GM23248 (cell line): ENCODE data around the gene GFOD1. TPM values are rescaled to one million over a fixed set of nuclear protein-coding genes. Genes with fewer than 3 reads are reported as not detected.

Experiments
- DNase-seq: peaks from one replicate; pipeline ENCODE4 v3.0.0-alpha.2; 2015
- H2AFZ ChIP-seq: fragments of 200-600 bp; sonication (generic); 2 replicates; pipeline ENCODE4 v1.6.1; 2016; ENCODE audit warnings: antibody characterized with exemption
- H3F3A ChIP-seq: fragments of 200-600 bp; sonication (generic); 2 replicates; pipeline ENCODE4 v1.6.1; 2016; ENCODE audit warnings: mild to moderate bottlenecking, antibody characterized with exemption, mixed run types; ENCODE audit not compliant: insufficient read depth
- H3K27ac ChIP-seq: fragments of 200-600 bp; sonication (generic); 2 replicates; pipeline ENCODE4 v1.5.1; 2016; ENCODE audit warnings: mild to moderate bottlenecking
- H3K27me3 ChIP-seq: fragments of 200-600 bp; sonication (generic); replicated peaks from 2 replicates; pipeline ENCODE4 v1.6.1; 2016; ENCODE audit warnings: mild to moderate bottlenecking; ENCODE audit not compliant: insufficient read depth
- H3K36me3 ChIP-seq: fragments of 200-600 bp; sonication (generic); 2 replicates; pipeline ENCODE4 v1.6.1; 2016; ENCODE audit warnings: low read depth, mild to moderate bottlenecking
- H3K4me1 ChIP-seq: fragments of 200-600 bp; sonication (generic); 2 replicates; pipeline ENCODE4 v1.6.1; 2016; ENCODE audit warnings: mild to moderate bottlenecking; ENCODE audit not compliant: insufficient read depth
- H3K4me2 ChIP-seq: fragments of 200-600 bp; sonication (generic); one replicate; pipeline ENCODE4 v1.6.1; 2016; ENCODE audit warnings: mild to moderate bottlenecking; ENCODE audit not compliant: unreplicated experiment
- H3K4me3 ChIP-seq: fragments of 200-600 bp; sonication (generic); 2 replicates; pipeline ENCODE4 v1.5.1; 2016; ENCODE audit warnings: mild to moderate bottlenecking
- H3K79me2 ChIP-seq: fragments of 200-600 bp; sonication (generic); 2 replicates; pipeline ENCODE4 v1.6.1; 2016; ENCODE audit warnings: mild to moderate bottlenecking; ENCODE audit not compliant: insufficient read depth
- H3K9ac ChIP-seq: fragments of 200-600 bp; sonication (generic); 2 replicates; pipeline ENCODE4 v1.6.1; 2016; ENCODE audit warnings: mild to moderate bottlenecking
- H3K9me2 ChIP-seq: fragments of 200-600 bp; sonication (generic); 2 replicates; pipeline ENCODE4 v1.6.1; 2016; ENCODE audit warnings: mixed run types, mild to moderate bottlenecking, moderate library complexity; ENCODE audit not compliant: insufficient read depth
- H3K9me3 ChIP-seq: fragments of 200-600 bp; sonication (generic); one replicate; pipeline ENCODE4 v1.6.1; 2017; ENCODE audit warnings: low read depth
- H4K20me1 ChIP-seq: fragments of 200-600 bp; sonication (generic); 2 replicates; pipeline ENCODE4 v1.6.0; 2016; ENCODE audit not compliant: insufficient read depth
- EZH2 ChIP-seq: fragments of 200-600 bp; sonication (generic); IDR thresholded peaks from 2 replicates; pipeline ENCODE4 v1.6.1; 2018; ENCODE audit warnings: antibody characterized with exemption, mild to moderate bottlenecking; ENCODE audit not compliant: insufficient read depth, poor library complexity, severe bottlenecking
- EZH2phosphoT487 ChIP-seq: fragments of 200-600 bp; sonication (generic); IDR thresholded peaks from 2 replicates; pipeline ENCODE4 v1.6.1; 2018; ENCODE audit warnings: antibody characterized with exemption, moderate library complexity, mild to moderate bottlenecking, low read depth; ENCODE audit not compliant: insufficient read depth
- WGBS, 2 experiments: methylation state at CpG; one replicate each; pipeline ENCODE4 v1.1.6; 2015 to 2017; ENCODE audit warnings: low lambda C conversion rate in 2 of 2, low coverage in 1 of 2; ENCODE audit errors: missing lambda C conversion rate in 2 of 2; 5-methylcytosine and 5-hydroxymethylcytosine counted together
- in situ Hi-C: fragments of 300-500 bp; cut with MboI; formaldehyde crosslinking; loops from 2 replicates; pipeline ENCODE4 v1.15.0; 2020
- polyA plus RNA-seq: library from polyadenylated mRNA; unstranded; fragments of >200 nt; fragmentation: Nextera tagmentation; extraction: Ambion mirVana; gene quantifications from 2 replicates; pipeline ENCODE4 v1.2.1, GENCODE V29; 2016
- total RNA-seq: library from RNA; depleted of rRNA; stranded (reverse); fragments of >200 nt; shearing (Covaris generic); gene quantifications from 2 replicates; pipeline ENCODE4 v1.2.3, GENCODE V29; 2014

The GFOD1 gene
- total and polyA plus RNA-seq, 2 experiments from 2014 or later, result 0.84 to 0.97 TPM

- Histone ChIP-seq H3K9ac (no peak overlapping the region), H4K20me1 (no peaks in the 10 kb centered on the region), H3K27me3 (no peaks in the 10 kb centered on the region), H3K4me3 (no peak overlapping the region), H3K27ac (no peak overlapping the region), H3K36me3 (no peaks in the 10 kb centered on the region), H3K9me2 (no peaks in the 10 kb centered on the region), H3F3A (no peaks in the 10 kb centered on the region), H3K9me3 (no peaks in the 10 kb centered on the region), H3K79me2 (no peaks in the 10 kb centered on the region), H3K4me1 (peaks cover 10% of the 10 kb centered on the region), H2AFZ (no peak overlapping the region), H3K4me2 (no peak overlapping the region)
- 89 to 90% methylated on average over 7 of the region's 7 CpGs for WGBS, 2 experiments
- in situ Hi-C loops, result no loop called here
- DNase-seq, result no peak
- no peak for TF ChIP-seq EZH2phosphoT487
- no peak for TF ChIP-seq EZH2
Observed at GRCh38 chr6:13368079-13368730, 119.2 kb downstream of the GFOD1 start.

GRCh38 chr6:13367396-13367795 lies 120.0 kb downstream of the GFOD1 start:
- Histone ChIP-seq H3K9me2 (no peaks in the 10 kb centered on the region), H3K9ac (no peak overlapping the region), H3K27me3 (no peaks in the 10 kb centered on the region), H3K4me3 (no peak overlapping the region), H3K27ac (no peak overlapping the region), H3K36me3 (no peaks in the 10 kb centered on the region), H3K9me3 (no peaks in the 10 kb centered on the region), H3K4me2 (no peak overlapping the region), H3K4me1 (peaks cover 10% of the 10 kb centered on the region), H4K20me1 (no peaks in the 10 kb centered on the region), H3F3A (no peaks in the 10 kb centered on the region), H3K79me2 (no peaks in the 10 kb centered on the region), H2AFZ (no peak overlapping the region)
- no peak for TF ChIP-seq EZH2phosphoT487
- no peak for TF ChIP-seq EZH2
- 68% methylated on average over 3 of the region's 3 CpGs for WGBS, 2 experiments
- in situ Hi-C loops, result no loop called here
- DNase-seq, result no peak

- in situ Hi-C loops, result no loop called here
- H3K27ac ChIP-seq, result no peak overlapping the region
- no peaks in the 10 kb centered on the region for H3K9me2 ChIP-seq
- TF ChIP-seq EZH2phosphoT487, result no peak
- TF ChIP-seq EZH2, result no peak
- 97 to 98% methylated on average over 39 of the region's 39 CpGs for WGBS, 2 experiments
- H3K27me3 ChIP-seq, result no peaks in the 10 kb centered on the region
- no peaks in the 10 kb centered on the region for H3K79me2 ChIP-seq
- H3F3A ChIP-seq, result no peaks in the 10 kb centered on the region
- no peaks in the 10 kb centered on the region for H3K36me3 ChIP-seq
- H2AFZ ChIP-seq, result no peak overlapping the region
- peaks cover 10% of the 10 kb centered on the region for H3K4me1 ChIP-seq
- DNase-seq, result no peak
- no peaks in the 10 kb centered on the region for H3K9me3 ChIP-seq
- no peaks in the 10 kb centered on the region for H4K20me1 ChIP-seq
- no peak overlapping the region for H3K4me3 ChIP-seq
- no peak overlapping the region for H3K9ac ChIP-seq
- no peak overlapping the region for H3K4me2 ChIP-seq
Observed at GRCh38 chr6:13365320-13365719, 122.1 kb downstream of the GFOD1 start.

GRCh38 chr6:13364842-13365241 lies 122.6 kb downstream of the GFOD1 start:
- H3K9me3 ChIP-seq, result no peaks in the 10 kb centered on the region
- no peaks in the 10 kb centered on the region for H3K9me2 ChIP-seq
- H3K36me3 ChIP-seq, result no peaks in the 10 kb centered on the region
- no peak overlapping the region for H3K27ac ChIP-seq
- H3K4me3 ChIP-seq, result no peak overlapping the region
- no peak overlapping the region for H2AFZ ChIP-seq
- H3K27me3 ChIP-seq, result no peaks in the 10 kb centered on the region
- in situ Hi-C loops, result no loop called here
- no peaks in the 10 kb centered on the region for H4K20me1 ChIP-seq
- peaks cover 10% of the 10 kb centered on the region for H3K4me1 ChIP-seq
- no peaks in the 10 kb centered on the region for H3K79me2 ChIP-seq
- DNase-seq, result no peak
- TF ChIP-seq EZH2phosphoT487, result no peak
- no peak for TF ChIP-seq EZH2
- no peak overlapping the region for H3K4me2 ChIP-seq
- H3K9ac ChIP-seq, result no peak overlapping the region
- 97 to 98% methylated on average over 32 to 34 of the region's 34 CpGs for whole genome bisulfite sequencing, 2 experiments
- H3F3A ChIP-seq, result no peaks in the 10 kb centered on the region
